Fibroblast of gingiva (primary cell): ENCODE measurements around the gene TFEB.

ENCODE experiments used
- DNase-seq: peaks from one replicate; pipeline ENCODE4 v3.0.0-alpha.2; 2011; ENCODE audit warnings: low read depth

Gene TFEB

DNA sequence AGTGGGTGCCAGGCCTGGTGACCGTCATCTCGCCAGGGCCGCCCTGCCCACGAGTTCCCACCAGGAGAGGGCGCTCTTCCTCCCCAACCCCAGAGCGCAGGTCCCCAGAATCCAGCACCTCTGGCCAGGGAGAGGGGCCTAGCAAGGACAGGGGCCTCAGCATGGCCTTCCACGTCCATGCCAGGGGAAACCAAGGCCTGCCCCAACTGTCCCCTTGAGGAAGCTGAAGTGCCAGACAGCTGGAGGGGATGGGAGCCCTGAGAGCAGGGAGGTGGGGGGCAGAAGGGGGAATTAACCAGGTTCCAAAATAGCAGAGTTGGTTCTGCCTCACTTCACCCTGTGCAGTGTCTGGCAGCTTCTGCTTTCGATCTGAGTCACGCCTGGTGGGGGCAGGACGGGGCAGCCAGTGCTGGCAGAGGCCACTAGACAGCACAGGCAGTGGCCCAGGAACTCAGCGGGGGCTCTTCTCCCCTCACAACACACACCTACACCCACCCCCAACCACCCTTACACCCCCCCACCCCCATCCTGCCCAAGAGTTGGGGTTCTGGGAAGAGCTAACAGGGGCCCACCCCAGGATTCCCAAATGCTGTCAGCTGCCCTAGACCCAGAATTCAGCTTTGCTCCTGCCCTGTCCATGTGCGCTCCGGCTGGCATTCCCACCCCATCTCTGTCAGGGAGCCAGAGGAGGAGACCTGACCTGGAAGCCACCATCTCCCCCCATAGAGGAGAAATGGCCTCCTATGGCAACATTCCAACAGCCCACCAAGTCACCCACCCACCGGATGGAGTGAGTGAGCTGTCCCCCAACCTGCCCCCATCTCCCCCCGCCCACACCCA is 29.2 kb downstream of the TFEB start:
- peak; percentile 73 for DNase-seq

DNA sequence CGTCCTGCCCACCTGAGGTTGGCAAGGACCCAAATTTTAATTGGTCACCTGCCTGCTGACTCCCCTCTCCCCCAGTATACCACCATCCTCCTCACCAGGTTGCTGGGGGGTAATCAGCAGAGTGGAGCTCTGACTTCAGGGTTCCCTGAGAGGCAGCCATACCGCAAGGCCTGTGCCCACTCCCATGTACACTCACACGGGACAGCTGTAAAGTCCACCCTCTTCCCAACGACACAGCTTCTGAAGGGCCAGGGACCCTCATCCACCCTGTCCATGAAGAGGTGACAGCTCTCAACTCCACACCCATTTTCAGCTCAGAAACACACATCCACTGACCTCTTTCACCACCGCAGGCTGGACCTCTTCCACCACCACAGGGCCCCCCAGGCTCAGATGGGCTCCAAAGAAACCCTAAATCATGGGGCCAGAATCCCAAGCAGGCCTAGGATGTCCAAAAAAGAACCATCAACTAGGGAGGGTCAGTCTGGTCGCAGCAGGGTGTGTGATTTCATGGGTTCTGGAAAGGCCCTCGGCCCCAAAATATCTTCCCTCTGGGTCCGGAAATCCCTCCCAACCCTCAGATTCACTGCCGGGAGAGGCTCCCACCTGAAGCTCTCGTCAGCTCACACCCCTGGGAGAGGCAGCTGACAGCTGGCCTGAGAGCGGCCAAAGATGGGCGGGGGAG is 30.0 kb downstream of the TFEB start:
- DNase-seq, result no peak

DNA sequence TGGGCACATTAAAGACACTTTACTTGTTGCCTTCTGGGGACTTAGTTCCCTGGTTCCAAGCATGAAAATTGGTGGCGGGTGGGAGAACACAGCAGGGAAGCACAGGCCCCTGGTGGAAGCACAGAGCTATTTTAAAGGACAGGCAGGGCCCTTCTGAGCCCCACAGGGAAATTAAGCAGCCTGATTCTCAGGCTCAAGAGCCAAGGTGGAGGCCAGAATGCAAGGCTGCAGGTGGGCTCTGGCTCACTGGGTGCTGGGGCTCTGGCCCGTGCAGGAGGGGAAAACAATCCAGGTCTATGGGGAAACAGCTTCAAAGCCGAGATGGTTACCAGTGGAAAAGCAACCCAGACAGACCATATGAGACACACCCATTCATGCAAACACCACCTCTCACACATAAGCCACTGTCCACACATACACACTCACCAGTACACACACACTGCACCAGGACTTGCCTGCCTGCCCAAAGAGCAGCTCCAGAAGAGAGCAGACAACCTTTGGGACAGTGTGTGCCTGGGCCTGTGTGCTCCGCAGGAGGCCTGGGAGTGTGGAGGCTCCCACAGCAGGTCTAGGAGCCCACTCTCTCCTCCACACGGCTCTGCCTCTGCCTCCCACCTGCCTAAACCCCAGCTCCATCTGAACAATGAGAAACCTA is 30.6 kb downstream of the TFEB start:
- no peak for DNase-seq

DNA sequence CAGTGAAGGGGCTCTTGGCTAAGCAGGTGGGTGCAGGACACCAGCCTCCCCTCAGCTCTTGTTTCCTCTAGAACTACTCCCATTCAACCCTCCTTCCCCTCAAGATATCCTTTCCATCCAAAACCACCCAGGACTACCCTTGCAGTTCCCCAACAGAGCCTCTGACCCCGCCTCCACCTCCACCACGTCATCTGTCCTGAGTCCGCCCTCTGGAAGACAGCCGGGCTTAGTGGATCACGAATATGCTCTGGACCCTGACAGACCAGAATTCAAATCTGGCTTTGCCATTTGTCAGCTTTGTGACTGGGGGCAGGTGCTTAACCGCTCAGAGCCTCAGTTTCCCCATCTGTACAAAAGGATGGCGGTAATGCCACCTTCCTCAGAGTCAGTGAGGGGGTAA is 31.4 kb downstream of the TFEB start:
- no peak for DNase-seq

- no peak for DNase-seq
Measured at GRCh38 chr6:41702771-41703494, 32.5 kb downstream of the TFEB start.

- DNase-seq, result no peak
Measured at GRCh38 chr6:41702089-41702745, 33.2 kb downstream of the TFEB start.

DNA sequence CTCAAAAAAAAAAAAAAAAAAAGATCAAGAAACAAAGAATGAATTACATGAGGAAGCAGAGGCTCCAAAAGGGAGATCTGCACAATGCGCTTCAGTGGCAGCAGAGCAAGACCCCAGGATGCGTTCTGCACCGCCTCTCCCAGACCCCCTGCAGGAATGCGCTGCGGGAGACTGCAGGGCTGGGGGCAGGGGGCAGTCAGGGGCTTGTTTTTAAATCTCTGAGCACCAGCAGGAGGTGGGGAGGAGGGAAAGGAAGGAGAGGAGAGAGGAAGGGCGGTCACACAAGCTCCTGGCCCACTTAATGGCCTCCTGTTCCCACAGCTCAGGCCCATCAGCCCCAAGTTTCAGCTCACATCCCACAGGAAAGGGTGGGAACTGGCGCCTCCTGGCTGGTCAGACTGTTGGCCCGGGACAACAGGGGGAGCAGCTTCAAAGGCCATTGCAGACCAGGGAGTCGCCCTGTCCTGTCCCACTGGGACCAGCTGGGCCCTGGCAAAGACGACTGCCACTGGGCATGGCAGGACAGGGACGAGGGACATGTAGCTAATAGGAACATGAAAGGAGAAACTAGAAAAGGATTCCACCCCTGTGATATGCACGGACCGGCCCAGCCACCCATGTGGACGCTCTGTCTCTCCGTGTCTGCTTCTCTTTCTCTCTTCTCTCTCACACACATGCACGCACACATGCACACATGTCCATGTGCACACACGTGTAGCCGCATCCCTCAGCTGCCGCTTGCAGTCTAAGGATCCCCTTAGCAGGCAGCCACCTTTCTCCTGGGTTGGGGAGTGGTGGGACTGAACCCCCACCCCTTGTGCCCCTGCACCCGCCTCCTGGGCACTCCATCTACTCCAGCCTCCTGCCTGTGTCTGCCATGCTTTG is 34.7 kb downstream of the TFEB start:
- no peak for DNase-seq

DNA sequence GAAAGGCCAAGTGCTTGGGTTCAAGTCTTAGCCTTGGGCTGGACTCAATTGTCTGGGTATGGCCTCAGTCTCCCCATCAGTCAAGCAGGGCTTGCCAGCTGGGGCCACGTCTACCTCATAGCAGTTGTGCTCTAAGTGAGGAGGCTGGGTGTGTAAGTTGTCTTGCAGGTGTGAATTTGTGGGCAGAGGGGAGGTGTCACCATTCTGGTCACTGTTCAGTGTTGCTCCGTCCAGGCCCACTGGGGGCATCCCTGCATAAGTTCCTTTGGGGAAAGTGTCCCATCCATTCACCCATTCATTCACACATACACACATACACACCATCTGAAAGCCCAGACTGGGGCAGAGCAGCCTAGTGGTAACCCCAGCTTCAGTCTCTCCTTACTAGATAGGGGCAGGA is 36.3 kb downstream of the TFEB start:
- no peak for DNase-seq

DNA sequence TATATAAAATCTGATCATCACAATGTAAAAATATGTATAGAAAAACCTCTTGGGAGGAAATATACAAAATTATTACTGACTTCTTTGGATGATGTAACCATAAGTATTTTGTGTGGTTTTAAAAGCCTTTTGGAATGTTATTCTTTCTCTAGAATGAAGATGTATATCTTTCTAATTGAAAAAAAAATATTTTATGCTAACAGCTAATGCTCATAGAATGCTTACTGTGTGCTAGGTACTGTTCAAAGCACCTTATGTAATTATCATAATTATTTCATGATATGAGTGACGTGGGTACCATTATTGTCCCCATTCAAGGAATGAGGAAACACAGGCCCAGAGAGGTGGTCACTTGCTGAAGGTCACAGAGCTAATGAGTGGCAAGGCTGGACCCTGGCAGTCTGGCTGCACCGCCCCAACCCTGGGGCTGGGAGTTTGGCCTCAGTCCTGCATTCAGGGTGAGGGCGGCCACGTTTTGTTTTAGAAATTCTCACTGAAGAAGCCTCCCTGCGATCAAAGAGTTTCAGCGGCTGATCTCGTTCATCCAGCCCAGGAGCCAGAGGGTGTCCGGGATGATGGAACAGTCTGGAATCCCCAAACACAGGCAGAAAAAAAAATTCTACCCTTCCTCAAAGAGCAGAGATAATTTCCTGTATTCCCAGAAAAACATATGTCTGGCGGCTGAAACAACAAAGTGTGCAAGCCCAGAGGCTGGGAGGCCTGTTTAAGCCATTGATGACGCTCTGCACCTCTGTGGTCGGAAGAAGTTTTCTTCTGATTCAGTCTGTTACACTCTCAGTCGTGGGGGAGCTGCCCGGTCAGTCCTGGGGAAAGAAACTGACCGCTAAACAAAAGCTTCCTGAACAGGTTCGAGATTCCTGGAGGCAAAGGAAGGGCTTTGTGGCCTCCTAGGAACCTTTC is 37.3 kb downstream of the TFEB start:
- peak; percentile 53 for DNase-seq

- DNase-seq, result no peak
Measured at GRCh38 chr6:41696788-41697187, 38.6 kb downstream of the TFEB start.

DNA sequence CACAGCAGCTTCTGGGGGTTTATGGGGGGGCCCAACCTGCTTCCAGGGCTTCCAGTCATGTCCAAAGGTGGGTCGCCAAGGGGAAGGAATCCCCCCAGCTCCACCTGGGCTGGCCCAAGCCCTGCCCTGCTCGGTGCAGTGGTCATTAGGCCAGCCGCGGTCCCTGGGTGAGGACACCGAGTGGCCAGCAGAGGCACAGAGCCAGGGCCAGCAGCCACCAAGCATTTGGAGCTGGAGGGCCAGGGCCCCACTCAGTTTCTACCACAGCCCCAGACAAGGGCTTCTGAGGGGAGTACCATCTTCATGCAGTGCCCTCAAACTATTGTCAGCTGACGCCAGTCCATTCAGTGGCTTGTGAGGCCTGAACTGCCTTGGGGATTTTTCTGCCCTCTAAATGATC is 39.6 kb downstream of the TFEB start:
- no peak for DNase-seq

DNA sequence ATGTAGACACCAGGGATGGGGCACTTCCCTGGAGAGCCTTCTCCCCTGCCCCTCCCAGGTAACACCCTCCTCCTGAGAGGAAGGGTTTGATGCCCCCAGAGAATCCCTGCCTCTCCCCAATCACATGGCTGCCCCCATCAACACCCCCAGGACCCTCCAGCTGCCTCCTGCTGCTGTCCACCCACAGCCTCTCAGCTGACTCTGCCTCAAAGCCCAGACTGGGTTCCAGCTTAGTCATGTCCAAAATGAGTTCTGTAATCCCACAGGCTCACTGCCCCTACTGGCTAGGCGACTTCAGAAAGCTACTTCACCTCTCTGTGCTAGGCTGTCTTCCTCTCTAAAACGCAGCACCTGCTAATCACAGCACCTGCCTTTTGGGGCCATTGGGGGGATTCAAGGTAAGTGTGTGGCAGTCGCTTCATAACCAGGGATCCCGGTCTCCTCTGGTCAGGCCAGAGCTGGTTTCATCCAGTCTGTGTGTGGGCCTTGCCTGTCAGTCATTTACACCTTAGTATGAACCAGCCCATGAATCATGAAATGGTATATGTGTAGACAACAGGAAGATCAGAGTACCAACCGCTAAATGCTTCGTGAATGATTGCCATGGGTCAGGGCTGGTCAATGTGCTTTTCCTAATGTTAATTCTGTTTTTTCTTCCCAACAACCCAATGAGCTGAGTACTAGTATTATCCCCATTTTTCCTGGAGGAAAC is 40.4 kb downstream of the TFEB start:
- no peak for DNase-seq

- no peak for DNase-seq
Measured at GRCh38 chr6:41693281-41694240, 41.8 kb downstream of the TFEB start.

GRCh38 chr6:41692730-41693129 is 42.7 kb downstream of the TFEB start:
- DNase-seq, result no peak

- no peak for DNase-seq
Measured at GRCh38 chr6:41692080-41692675, 43.2 kb downstream of the TFEB start.

DNA sequence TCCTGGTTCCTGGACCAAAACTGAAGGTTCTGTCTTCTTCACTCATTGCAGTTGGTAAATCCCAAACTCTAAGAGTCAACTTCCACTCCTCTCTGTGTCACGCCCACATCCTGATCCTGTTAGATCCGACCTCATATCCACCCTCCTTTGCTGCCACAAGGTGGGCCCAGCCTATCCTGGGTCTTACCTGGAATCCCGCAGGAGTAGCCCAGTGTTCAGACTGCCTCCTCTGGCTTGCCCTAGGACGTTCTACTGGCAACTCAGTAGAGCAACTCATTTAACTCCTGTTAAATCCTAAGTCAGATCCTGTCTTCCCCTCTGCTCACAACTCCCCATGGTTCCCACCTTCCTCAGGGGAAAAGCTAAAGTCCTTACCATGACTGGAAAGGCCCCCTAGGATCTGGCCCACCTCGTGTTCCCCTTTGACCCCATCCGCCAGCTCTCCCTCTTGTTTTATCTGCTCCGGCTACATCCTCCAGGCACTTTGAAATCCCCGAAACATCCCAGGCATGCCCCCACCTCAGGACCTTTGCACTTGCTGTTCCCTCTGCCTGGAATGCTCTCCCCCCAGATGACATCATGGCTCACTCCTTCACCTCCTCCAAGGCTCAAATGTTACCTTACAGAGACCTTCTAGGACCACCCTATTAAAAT is 43.9 kb downstream of the TFEB start:
- DNase-seq, result no peak
